ENCODE measurements around the gene LGR6. TPM values are rescaled to one million over a fixed set of nuclear protein-coding genes. Genes with fewer than 3 reads are reported as not detected.

The LGR6 gene
- total RNA-seq, 1 experiment from 2014 or later, result 0.56 TPM

DNA sequence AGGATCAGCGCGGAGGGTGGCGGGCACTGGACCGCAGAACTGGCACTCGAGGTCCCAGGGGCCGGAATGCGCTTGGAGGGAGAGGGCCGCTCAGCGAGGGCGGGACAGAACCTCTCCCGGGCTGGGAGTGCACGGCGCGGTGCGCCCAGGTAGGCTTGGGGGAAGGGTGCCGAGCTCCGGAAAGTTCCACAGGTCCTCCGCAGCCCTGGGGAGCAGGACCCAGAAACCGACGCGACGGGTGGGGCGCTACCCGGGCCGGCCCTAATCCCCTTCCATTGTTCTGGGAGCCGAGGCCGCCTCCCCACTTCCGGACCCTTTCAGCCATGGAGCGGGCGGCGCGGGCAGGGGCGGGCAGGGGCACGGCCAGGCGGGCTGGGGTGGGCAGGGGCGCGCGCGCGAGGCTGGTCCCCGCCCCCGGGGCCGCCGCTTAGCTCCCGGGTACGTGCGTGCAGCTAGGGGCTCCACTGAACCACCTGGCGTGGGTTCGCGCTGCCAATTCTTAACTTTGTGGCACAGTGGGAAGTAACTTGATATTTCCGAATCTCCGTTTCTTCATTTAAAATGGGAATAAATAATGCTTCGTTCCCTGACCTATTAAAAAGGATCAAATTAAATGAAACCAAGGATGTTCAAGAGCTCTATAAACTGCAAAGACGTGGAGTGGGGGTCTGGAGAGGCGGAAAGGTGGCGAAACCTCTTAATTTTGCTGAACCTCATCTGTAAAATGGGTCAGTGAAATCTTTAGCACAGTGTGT, 20.7 kb downstream of the LGR6 start:
- peaks cover 74% of the 10 kb centered on the region for H3K27me3 Mint-ChIP-seq (ENCODE audit: insufficient read depth, unreplicated experiment)
- ChIA-PET CTCF (interaction anchor here (0.6 to 3.4 kb wide), 14 partner anchors 16 to 1157 kb away, joined by 3 to 29 read pairs (median 4); partner anchors contain the start of gene LGR6), POLR2A (interaction anchor here (0.7 to 1.8 kb wide), 7 partner anchors 15 to 372 kb away, joined by 3 to 8 read pairs (median 3); no protein-coding TSS in a partner anchor)
- DNase-seq (ENCODE audit: unreplicated experiment), result no peak
- peak overlapping the region; percentile 58 for H3K4me3 Mint-ChIP-seq (ENCODE audit: unreplicated experiment)
- H3K36me3 Mint-ChIP-seq (ENCODE audit: insufficient read depth, unreplicated experiment), result no peaks in the 10 kb centered on the region
- intact Hi-C loops (cut with micrococcal nuclease), result no loop called here
- H3K4me1 Mint-ChIP-seq (ENCODE audit: insufficient read depth, unreplicated experiment), result peaks cover 16% of the 10 kb centered on the region
- BruUV-seq (replicated peaks), result no TSS peak
- H3K27ac Mint-ChIP-seq (ENCODE audit: low read depth, unreplicated experiment), result peak overlapping the region; percentile 3
- H3K9me3 Mint-ChIP-seq (ENCODE audit: unreplicated experiment), result no peaks in the 10 kb centered on the region
- TF ChIP-seq, protein P1, sequence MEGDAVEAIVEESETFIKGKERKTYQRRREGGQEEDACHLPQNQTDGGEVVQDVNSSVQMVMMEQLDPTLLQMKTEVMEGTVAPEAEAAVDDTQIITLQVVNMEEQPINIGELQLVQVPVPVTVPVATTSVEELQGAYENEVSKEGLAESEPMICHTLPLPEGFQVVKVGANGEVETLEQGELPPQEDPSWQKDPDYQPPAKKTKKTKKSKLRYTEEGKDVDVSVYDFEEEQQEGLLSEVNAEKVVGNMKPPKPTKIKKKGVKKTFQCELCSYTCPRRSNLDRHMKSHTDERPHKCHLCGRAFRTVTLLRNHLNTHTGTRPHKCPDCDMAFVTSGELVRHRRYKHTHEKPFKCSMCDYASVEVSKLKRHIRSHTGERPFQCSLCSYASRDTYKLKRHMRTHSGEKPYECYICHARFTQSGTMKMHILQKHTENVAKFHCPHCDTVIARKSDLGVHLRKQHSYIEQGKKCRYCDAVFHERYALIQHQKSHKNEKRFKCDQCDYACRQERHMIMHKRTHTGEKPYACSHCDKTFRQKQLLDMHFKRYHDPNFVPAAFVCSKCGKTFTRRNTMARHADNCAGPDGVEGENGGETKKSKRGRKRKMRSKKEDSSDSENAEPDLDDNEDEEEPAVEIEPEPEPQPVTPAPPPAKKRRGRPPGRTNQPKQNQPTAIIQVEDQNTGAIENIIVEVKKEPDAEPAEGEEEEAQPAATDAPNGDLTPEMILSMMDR (IDR thresholded peaks at IDR 0.05; ENCODE audit: unreplicated experiment), result no peak

DNA sequence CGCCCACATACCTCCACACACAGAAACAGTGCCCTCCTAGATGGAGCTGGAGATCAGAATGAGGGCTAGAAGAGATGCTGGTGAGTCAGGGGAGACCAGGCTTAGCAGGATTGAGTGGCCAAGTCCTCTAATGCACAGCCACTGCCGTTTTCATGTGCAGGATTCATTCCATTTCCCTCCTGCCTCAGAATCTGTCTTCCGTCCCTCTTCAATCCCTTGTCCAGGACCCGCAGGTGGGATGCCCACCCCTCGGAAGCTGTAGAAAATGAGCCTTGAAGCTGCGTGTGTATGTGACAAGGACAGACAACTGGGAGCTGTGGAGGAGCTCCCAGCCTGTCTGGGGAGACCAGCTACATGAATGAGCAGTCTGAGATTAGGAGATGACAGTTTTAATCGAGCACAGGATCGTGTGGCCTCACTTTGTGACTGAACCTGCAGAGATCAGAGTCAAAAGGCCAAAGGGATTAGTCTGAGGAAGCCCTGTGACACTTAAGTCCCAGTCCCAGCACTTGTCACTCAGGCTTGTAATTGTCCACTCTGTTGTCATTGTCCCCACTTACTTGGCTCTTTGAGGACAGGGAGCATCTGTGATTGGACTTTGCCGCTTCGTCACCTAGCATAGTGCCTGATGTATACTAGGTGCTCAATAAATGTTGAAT, 22.0 kb downstream of the LGR6 start:
- DNase-seq (ENCODE audit: unreplicated experiment), result no peak
- ChIA-PET POLR2A (interaction anchor here (1.2 to 1.8 kb wide), 2 partner anchors 20 to 68 kb away, joined by 3 to 8 read pairs; no protein-coding TSS in a partner anchor), CTCF (interaction anchor here (0.6 to 3.4 kb wide), 11 partner anchors 12 to 100 kb away, joined by 3 to 29 read pairs (median 5); partner anchors contain the start of gene LGR6)
- no peaks in the 10 kb centered on the region for H3K9me3 Mint-ChIP-seq (ENCODE audit: unreplicated experiment)
- no peak overlapping the region for H3K27ac Mint-ChIP-seq (ENCODE audit: low read depth, unreplicated experiment)
- no TSS peak for BruUV-seq (replicated peaks)
- H3K4me1 Mint-ChIP-seq (ENCODE audit: insufficient read depth, unreplicated experiment), result peaks cover 16% of the 10 kb centered on the region
- TF ChIP-seq, protein P1 (IDR thresholded peaks at IDR 0.05; ENCODE audit: unreplicated experiment), result no peak
- intact Hi-C loops (cut with micrococcal nuclease), result no loop called here
- no peak overlapping the region for H3K4me3 Mint-ChIP-seq (ENCODE audit: unreplicated experiment)
- H3K27me3 Mint-ChIP-seq (ENCODE audit: insufficient read depth, unreplicated experiment), result peaks cover 77% of the 10 kb centered on the region
- H3K36me3 Mint-ChIP-seq (ENCODE audit: insufficient read depth, unreplicated experiment), result no peaks in the 10 kb centered on the region

DNA sequence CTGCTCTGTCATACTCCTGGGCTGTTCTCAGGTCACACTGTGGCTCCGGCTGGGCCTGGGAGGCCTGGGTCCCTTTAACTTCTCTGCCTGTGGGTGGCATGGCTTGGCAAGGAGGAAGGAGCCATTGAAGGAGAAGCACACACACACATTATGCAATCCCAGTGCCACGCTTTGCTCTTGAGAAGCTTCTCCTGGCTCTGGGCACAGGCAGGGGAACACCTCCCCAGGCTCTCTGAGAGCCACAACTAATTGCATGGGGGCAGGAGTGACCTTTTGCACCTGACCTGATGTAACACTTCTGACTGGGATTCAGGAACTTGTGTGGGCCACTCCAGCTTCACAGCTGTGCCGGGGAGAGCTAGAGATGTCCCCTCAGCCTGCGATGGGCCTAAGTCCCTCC, 23.1 kb downstream of the LGR6 start:
- H3K9me3 Mint-ChIP-seq (ENCODE audit: unreplicated experiment), result no peaks in the 10 kb centered on the region
- H3K4me1 Mint-ChIP-seq (ENCODE audit: insufficient read depth, unreplicated experiment), result peaks cover 20% of the 10 kb centered on the region
- DNase-seq (ENCODE audit: unreplicated experiment), result peak; percentile 81
- TF ChIP-seq, protein P1 (IDR thresholded peaks at IDR 0.05; ENCODE audit: unreplicated experiment), result no peak
- peaks cover 74% of the 10 kb centered on the region for H3K27me3 Mint-ChIP-seq (ENCODE audit: insufficient read depth, unreplicated experiment)
- intact Hi-C loops (cut with micrococcal nuclease), result no loop called here
- ChIA-PET POLR2A (interaction anchor here (1.2 kb wide), 1 partner anchor 19 kb away, joined by 3 read pairs; no protein-coding TSS in a partner anchor), CTCF (interaction anchor here (0.6 to 3.0 kb wide), 6 partner anchors 19 to 823 kb away, joined by 3 to 29 read pairs (median 3); no protein-coding TSS in a partner anchor)
- no TSS peak for BruUV-seq (replicated peaks)
- no peaks in the 10 kb centered on the region for H3K36me3 Mint-ChIP-seq (ENCODE audit: insufficient read depth, unreplicated experiment)
- H3K27ac Mint-ChIP-seq (ENCODE audit: low read depth, unreplicated experiment), result no peak overlapping the region
- no peak overlapping the region for H3K4me3 Mint-ChIP-seq (ENCODE audit: unreplicated experiment)

DNA sequence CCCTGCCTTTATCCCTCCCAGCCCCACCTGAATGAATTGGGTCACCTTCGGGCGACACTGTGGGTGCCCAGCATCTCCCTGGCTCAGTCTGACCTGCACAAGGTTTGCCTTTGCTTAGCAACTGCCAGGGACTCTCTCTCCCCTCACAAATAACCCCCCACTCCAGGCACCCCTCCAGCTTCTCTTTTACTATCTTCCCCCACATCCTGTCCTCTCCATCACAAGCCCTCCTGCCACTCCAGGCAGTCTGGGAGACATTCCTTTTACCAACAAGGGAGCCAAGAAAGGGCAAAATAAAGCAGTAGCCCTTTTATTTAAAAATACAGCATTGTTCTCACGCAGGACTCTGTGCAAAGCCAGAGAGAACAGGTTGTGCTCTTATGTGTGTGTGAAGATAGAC, 23.9 kb downstream of the LGR6 start:
- Mint-ChIP-seq H3K36me3 (ENCODE audit: insufficient read depth, unreplicated experiment) (no peaks in the 10 kb centered on the region), H3K27me3 (ENCODE audit: insufficient read depth, unreplicated experiment) (peaks cover 66% of the 10 kb centered on the region), H3K27ac (ENCODE audit: low read depth, unreplicated experiment) (no peak overlapping the region), H3K4me1 (ENCODE audit: insufficient read depth, unreplicated experiment) (peaks cover 28% of the 10 kb centered on the region), H3K9me3 (ENCODE audit: unreplicated experiment) (no peaks in the 10 kb centered on the region), H3K4me3 (ENCODE audit: unreplicated experiment) (no peak overlapping the region)
- no TSS peak for BruUV-seq (replicated peaks)
- intact Hi-C loops (cut with micrococcal nuclease), result no loop called here
- TF ChIP-seq, protein P1 (IDR thresholded peaks at IDR 0.05; ENCODE audit: unreplicated experiment), result no peak
- CTCF ChIA-PET, result interaction anchor here (1.6 kb wide), 2 partner anchors 29 to 120 kb away, joined by 4 to 8 read pairs; no protein-coding TSS in a partner anchor
- POLR2A ChIA-PET, result no interaction called here
- DNase-seq (ENCODE audit: unreplicated experiment), result no peak

Data from MCF 10A (cell line).